ENCODE data around the gene IQCB1. TPM values are rescaled to one million over a fixed set of nuclear protein-coding genes. Genes with fewer than 3 reads are reported as not detected.

IQCB1 gene
- total and polyA plus RNA-seq, 2 experiments from 2014 or later = 28.8 to 39.0 TPM

DNA sequence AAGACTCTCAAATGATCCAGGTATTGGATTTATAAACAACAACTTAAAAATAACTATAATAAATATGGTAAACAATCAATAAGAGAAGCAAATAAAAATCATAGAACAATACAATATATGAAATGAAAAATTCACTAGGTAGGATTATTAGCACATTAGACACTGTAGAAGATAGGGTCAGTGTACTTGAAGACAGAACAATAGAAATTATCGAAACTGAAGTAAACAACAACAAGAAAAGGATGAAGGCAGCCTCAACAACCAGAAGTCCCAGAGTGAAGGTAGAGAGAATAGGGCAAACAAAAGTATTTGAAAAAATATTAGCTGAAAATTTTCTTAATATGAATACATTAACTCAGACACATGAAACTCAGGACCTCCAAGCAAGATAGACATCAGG is 11.9 kb downstream of the IQCB1 start:
- H3K36me3 Mint-ChIP-seq (ENCODE audit: low read depth) = peaks cover 80% of the 10 kb centered on the region
- TF ChIP-seq JUNB (IDR thresholded peaks at IDR 0.05; ENCODE audit: unreplicated experiment) = no peak
- TF ChIP-seq STAT1 (IDR thresholded peaks at IDR 0.05; ENCODE audit: unreplicated experiment) = no peak
- TF ChIP-seq, protein P1, sequence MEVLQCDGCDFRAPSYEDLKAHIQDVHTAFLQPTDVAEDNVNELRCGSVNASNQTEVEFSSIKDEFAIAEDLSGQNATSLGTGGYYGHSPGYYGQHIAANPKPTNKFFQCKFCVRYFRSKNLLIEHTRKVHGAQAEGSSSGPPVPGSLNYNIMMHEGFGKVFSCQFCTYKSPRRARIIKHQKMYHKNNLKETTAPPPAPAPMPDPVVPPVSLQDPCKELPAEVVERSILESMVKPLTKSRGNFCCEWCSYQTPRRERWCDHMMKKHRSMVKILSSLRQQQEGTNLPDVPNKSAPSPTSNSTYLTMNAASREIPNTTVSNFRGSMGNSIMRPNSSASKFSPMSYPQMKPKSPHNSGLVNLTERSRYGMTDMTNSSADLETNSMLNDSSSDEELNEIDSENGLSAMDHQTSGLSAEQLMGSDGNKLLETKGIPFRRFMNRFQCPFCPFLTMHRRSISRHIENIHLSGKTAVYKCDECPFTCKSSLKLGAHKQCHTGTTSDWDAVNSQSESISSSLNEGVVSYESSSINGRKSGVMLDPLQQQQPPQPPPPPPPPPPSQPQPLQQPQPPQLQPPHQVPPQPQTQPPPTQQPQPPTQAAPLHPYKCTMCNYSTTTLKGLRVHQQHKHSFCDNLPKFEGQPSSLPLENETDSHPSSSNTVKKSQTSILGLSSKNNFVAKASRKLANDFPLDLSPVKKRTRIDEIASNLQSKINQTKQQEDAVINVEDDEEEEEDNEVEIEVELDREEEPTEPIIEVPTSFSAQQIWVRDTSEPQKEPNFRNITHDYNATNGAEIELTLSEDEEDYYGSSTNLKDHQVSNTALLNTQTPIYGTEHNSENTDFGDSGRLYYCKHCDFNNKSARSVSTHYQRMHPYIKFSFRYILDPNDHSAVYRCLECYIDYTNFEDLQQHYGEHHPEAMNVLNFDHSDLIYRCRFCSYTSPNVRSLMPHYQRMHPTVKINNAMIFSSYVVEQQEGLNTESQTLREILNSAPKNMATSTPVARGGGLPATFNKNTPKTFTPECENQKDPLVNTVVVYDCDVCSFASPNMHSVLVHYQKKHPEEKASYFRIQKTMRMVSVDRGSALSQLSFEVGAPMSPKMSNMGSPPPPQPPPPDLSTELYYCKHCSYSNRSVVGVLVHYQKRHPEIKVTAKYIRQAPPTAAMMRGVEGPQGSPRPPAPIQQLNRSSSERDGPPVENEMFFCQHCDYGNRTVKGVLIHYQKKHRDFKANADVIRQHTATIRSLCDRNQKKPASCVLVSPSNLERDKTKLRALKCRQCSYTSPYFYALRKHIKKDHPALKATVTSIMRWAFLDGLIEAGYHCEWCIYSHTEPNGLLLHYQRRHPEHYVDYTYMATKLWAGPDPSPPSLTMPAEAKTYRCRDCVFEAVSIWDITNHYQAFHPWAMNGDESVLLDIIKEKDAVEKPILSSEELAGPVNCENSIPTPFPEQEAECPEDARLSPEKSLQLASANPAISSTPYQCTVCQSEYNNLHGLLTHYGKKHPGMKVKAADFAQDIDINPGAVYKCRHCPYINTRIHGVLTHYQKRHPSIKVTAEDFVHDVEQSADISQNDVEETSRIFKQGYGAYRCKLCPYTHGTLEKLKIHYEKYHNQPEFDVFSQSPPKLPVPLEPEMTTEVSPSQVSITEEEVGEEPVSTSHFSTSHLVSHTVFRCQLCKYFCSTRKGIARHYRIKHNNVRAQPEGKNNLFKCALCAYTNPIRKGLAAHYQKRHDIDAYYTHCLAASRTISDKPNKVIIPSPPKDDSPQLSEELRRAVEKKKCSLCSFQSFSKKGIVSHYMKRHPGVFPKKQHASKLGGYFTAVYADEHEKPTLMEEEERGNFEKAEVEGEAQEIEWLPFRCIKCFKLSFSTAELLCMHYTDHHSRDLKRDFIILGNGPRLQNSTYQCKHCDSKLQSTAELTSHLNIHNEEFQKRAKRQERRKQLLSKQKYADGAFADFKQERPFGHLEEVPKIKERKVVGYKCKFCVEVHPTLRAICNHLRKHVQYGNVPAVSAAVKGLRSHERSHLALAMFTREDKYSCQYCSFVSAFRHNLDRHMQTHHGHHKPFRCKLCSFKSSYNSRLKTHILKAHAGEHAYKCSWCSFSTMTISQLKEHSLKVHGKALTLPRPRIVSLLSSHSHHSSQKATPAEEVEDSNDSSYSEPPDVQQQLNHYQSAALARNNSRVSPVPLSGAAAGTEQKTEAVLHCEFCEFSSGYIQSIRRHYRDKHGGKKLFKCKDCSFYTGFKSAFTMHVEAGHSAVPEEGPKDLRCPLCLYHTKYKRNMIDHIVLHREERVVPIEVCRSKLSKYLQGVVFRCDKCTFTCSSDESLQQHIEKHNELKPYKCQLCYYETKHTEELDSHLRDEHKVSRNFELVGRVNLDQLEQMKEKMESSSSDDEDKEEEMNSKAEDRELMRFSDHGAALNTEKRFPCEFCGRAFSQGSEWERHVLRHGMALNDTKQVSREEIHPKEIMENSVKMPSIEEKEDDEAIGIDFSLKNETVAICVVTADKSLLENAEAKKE (CRISPR knock-in tag; IDR thresholded peaks at IDR 0.05) = no peak
- no peak for TF ChIP-seq EZH2phosphoT487 (IDR thresholded peaks at IDR 0.05; ENCODE audit: unreplicated experiment)
- TF ChIP-seq, protein P2, sequence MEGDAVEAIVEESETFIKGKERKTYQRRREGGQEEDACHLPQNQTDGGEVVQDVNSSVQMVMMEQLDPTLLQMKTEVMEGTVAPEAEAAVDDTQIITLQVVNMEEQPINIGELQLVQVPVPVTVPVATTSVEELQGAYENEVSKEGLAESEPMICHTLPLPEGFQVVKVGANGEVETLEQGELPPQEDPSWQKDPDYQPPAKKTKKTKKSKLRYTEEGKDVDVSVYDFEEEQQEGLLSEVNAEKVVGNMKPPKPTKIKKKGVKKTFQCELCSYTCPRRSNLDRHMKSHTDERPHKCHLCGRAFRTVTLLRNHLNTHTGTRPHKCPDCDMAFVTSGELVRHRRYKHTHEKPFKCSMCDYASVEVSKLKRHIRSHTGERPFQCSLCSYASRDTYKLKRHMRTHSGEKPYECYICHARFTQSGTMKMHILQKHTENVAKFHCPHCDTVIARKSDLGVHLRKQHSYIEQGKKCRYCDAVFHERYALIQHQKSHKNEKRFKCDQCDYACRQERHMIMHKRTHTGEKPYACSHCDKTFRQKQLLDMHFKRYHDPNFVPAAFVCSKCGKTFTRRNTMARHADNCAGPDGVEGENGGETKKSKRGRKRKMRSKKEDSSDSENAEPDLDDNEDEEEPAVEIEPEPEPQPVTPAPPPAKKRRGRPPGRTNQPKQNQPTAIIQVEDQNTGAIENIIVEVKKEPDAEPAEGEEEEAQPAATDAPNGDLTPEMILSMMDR (conservative IDR thresholded peaks at IDR 0.05; ENCODE audit: low read depth in 2 of 2) = no peak
- no peak for TF ChIP-seq REST (IDR thresholded peaks at IDR 0.05; ENCODE audit: unreplicated experiment)
- no peak for TF ChIP-seq EZH2 (IDR thresholded peaks at IDR 0.05; ENCODE audit: low read depth, unreplicated experiment)
- no peak for TF ChIP-seq ZNF331 (CRISPR knock-in tag; IDR thresholded peaks at IDR 0.05; ENCODE audit: low read depth)
- no peak for TF ChIP-seq POLR2AphosphoS5 (IDR thresholded peaks at IDR 0.05; ENCODE audit: low read depth)
- no peak overlapping the region for H3K4me2 ChIP-seq
- H3K27me3 Mint-ChIP-seq (ENCODE audit: insufficient read depth, low read depth, poor library complexity) = no peaks in the 10 kb centered on the region
- no peaks in the 10 kb centered on the region for H3K9me2 ChIP-seq (ENCODE audit: insufficient read depth)
- no peak overlapping the region for H3K27ac ChIP-seq (ENCODE audit: low read depth)
- peaks cover 16% of the 10 kb centered on the region for H3K79me2 ChIP-seq (replicated peaks; ENCODE audit: insufficient read depth)
- no peaks in the 10 kb centered on the region for H3K4me1 ChIP-seq (ENCODE audit: insufficient read depth)
- H2AFZ ChIP-seq = no peak overlapping the region
- no peaks in the 10 kb centered on the region for H3K27me3 ChIP-seq (ENCODE audit: insufficient read depth)
- H3K4me1 Mint-ChIP-seq = no peaks in the 10 kb centered on the region
- H3F3A ChIP-seq (replicated peaks; ENCODE audit: low read depth) = no peaks in the 10 kb centered on the region
- no peak for DNase-seq (ENCODE audit: low spot score)
- no peak for ATAC-seq
- peaks cover 6% of the 10 kb centered on the region; the same call in 2 of the 3 replicates for H3K9me3 Mint-ChIP-seq
- no peak overlapping the region for H3K27ac Mint-ChIP-seq
- no peak overlapping the region for H3K4me3 Mint-ChIP-seq
- no peak overlapping the region for H3K4me3 ChIP-seq
- peaks cover 36% of the 10 kb centered on the region for H3K36me3 ChIP-seq (ENCODE audit: insufficient read depth)
- peaks cover 7% of the 10 kb centered on the region for H4K20me1 ChIP-seq (replicated peaks; ENCODE audit: insufficient read depth)
